Stimulated activated CD4-positive, alpha-beta T cell treated with anti-CD3 and anti-CD28 coated beads, Interleukin-15, amount 100 ng/mL, for 48 hours (primary cell): Measurements from ENCODE around the gene IQCE.

Source experiments
- DNase-seq, 2 donors: peaks; one replicate each; pipeline ENCODE4 v3.0.0-alpha.2; 2020; ENCODE audit warnings: low read depth in 2 of 2

The IQCE gene, protein sequence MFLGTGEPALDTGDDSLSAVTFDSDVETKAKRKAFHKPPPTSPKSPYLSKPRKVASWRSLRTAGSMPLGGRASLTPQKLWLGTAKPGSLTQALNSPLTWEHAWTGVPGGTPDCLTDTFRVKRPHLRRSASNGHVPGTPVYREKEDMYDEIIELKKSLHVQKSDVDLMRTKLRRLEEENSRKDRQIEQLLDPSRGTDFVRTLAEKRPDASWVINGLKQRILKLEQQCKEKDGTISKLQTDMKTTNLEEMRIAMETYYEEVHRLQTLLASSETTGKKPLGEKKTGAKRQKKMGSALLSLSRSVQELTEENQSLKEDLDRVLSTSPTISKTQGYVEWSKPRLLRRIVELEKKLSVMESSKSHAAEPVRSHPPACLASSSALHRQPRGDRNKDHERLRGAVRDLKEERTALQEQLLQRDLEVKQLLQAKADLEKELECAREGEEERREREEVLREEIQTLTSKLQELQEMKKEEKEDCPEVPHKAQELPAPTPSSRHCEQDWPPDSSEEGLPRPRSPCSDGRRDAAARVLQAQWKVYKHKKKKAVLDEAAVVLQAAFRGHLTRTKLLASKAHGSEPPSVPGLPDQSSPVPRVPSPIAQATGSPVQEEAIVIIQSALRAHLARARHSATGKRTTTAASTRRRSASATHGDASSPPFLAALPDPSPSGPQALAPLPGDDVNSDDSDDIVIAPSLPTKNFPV

GRCh38 chr7:2558629-2559282, at the start of gene IQCE:
Gene IQCE (plus strand): TSS chr7:2558979. CDS start chr7:2559182, 203 bp downstream.
- peak; percentile 81 to 84 for DNase-seq

DNA sequence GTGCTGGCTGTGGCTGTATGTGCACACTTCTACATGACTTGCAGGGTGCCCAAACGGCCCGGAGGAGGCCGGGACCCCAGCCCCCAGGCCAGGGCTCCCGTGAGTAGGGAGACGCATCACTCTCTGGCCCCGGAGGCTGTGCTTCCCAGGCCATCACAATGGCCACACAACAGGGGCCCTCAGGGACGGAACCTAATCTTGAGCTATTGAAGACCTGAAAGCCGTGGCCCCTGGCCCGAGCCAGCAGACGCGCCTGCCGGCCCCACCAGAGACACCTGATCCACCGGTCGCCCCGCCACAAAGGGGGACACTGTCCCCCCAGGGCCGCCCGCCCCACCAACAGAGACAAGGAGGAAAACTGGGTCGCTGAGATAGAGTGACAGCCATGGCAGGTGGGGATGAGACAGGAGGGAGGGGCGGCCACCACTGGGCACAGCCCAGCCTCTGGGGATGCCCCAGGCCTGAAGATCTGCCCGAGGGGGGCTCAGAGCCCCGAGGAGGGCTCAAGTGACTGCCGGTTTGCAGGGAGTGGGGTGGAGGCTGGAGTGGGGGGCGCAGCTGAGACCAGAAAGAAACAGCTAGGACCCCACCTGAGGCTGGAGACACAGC, 49.4 kb upstream of the IQCE start:
- DNase-seq = no peak

DNA sequence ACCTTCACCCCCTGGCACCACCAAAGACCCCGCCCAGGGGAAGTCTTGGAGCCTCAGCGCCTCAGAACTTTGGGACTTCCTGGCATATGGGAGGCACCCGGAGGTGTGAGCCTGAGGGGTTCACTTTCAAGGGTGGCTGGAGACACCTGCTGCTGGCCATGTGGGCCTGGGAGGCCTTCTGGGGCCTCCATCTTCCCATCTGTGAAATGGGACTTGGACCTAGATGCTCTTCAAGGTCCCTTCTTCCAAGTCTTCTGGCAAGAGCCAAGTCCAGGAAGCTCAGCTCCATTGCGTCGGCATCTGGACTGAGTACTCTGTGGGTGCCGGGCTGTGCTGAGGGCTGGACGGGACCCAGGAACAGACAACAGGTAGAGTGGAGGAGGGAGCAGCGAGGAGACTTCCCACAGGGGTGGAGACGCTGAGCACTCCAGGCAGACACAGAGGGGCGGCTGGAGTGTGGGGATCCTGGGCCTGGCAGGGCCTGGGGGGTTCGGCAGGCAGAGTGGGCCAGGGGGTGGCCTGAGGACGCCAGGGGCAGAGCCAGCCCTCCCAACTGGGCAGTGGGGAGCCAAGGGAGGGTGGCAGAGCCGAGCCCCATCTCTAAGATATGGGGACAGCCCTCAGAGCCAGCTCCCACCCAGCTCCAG, 48.5 kb upstream of the IQCE start:
- no peak for DNase-seq

DNA sequence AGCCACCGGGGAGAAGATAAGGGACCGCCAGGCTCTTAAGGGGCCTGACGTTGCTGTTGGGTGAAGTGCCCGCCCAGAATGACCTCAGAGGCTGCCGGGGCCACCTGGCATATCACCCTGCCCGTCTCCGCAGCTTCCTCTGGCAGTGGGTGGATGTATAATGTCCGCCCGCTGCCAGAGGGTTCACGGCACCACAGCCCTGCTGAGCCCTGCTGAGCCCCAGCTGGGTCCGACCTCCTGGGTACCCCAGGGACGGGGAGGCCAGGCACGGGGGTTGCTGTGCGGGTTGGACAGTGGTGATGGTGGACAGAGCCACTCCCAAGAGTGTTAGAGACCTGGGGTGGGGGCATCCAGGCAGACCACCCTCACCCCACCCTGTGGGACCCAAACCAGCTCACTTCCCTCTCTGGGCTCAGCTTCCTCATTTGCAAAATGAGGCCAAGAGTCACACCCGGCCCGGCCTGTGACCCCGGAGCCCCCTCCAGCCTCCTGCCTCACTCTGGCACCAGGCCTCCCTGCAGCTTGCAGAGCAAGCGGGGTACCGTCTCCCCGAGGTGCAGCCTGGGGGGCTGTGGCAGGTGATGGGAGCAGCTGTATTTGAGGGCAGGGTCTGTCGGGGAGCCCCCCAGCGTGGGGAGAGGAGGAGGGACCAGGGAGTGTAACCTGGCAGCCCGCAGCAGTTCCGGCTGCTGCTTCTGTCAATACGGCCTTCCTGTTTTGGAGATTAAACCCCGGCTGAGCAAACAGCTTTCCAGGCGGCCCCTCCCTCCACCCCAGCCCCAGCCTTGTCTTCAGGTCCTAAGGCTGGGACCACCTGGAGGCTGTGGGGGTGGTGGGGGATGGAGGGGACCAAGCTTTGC, 47.6 kb upstream of the IQCE start:
- peak in 1 of 2 donors; percentile 50 for DNase-seq

DNA sequence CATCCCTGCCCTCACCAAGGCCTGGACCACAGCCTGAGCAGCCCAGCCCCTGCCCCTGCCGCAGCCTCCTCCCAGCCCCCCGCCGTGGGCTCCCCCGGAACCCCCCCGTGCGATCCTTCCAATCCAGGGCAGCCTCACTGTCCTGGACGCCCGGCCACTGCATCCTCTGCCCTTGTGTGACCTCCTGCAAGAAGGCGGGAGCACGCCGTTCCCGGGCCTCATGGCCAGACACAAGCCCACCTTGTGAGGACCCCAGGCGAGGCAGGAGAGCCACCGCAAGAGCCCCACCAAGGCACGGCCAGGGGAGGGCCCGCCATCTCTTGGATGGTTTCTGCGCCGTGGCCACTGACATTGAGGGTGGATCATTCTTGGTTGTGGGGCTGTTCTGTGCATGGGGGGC, 47.0 kb upstream of the IQCE start:
- DNase-seq = no peak

GRCh38 chr7:2512179-2512661, 46.6 kb upstream of the IQCE start:
- DNase-seq = no peak

DNA sequence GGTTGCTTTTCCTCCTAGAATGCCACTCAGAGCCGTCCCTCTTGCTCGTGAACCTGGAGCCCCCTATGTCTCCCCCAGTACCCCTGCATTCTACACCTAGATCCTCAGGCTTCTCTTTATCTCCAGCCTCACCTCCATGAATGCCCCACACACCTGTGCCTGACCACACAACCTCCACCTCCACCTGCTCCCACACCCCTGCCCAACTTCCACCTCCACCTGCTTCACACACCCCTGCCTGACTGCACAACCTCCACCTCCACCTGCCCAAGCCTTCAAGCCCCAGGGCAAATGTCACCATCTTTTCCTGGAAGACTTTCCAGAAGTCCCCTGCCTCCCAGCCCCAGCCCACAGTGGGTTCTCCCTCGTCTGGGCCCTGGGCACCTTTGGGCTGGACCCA, 46.1 kb upstream of the IQCE start:
- DNase-seq = no peak

- DNase-seq = no peak
These were observed 45.1 kb upstream of the IQCE start for GRCh38 chr7:2513702-2514101.

DNA sequence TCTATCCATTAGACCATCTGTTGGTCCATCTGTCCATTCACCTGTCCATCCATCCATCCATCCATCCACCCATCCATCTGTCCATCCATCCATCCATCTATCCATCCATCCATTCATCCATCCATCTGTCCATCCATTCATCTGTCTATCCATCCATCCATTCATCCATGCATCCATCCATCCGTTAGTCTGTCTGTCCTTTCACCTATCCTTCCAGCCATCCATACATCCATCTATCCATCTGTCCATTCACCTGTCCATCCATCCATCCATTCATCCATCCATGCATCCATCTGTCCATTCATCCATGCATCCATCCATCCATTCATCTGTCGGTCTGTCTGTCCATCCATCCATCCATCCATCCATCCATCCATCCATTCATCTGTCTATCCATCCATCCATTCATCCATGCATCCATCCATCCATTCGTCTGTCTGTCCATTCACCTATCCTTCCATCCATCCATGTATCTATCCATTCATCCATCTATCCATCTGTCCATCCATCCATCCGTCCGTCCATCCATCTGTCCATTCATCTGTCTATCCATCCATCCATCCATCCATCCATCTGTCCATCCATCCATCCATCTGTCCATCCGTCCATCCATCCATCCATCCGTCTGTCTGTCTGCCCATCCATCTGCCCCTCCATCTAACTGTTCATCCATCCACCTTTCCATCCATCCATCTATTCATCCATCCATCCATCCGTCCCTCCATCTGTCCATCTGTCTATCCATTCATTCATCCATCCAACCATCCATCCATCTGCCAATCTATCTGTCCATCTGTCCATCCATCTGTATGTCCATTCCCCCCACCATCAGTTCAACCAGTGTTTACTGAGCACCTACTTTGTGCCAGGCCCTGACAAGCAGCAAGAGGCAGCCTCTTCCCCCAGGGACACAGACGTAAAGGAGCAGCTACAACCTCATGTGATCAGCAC, 44.0 kb upstream of the IQCE start:
- no peak for DNase-seq

DNA sequence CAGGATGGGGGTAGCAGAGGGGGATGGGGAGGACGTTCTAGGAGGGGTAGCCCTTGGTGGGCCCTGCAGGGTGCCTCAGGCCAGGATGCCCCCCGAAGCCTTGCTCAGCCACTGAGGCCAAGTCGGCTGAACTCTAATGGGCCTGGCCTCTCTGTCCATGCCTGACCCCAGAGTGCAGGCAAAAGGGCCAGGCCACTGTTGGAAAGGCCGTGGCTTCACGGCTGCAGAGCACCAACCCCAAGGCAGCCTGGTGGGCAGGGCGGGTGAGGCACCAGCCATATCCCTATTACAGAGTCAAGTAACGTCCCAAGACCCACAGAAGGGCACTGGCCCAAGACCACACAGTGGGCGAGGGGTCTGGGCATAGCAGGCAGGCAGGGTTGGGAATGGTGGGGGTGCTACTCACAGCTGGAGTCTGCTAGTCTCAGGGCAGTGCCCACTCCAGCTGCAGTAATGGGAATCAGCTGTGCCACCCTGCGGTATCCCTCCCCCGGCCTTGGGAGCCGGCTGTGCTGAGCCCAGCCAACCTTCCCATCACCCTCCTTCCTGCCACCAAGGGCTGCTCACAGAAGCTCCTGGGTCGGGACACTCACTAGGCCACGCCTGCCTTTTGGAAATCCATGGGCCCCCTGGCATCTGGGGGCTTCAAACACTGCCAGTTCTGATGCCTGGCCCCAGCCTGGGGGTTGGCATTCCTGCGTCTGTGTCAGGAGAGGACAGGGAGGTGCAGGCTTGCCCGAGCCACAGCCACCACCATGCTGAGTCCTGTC, 43.2 kb upstream of the IQCE start:
- no peak for DNase-seq

- no peak for DNase-seq
These were observed 42.6 kb upstream of the IQCE start for GRCh38 chr7:2516194-2516555.

DNA sequence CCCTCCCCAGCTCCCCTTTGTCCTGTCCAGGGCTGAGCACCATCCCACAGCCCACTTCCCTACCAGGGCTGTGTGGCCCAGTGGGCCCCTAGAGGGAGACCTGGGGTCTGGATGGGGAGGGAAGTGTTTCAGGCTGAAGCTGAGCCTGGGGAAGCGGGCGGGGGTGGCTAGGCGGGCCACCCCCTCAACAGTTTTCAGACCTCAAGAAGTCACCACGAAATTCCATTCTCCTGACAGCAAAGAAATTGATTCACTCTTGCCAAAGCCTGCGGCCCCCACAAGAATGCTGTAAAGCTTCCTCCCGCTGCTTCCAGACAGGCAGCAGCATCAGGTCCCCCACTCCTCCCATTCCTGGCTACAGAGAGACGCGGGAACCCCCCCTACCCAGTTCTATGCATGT, 41.8 kb upstream of the IQCE start:
- no peak for DNase-seq

DNA sequence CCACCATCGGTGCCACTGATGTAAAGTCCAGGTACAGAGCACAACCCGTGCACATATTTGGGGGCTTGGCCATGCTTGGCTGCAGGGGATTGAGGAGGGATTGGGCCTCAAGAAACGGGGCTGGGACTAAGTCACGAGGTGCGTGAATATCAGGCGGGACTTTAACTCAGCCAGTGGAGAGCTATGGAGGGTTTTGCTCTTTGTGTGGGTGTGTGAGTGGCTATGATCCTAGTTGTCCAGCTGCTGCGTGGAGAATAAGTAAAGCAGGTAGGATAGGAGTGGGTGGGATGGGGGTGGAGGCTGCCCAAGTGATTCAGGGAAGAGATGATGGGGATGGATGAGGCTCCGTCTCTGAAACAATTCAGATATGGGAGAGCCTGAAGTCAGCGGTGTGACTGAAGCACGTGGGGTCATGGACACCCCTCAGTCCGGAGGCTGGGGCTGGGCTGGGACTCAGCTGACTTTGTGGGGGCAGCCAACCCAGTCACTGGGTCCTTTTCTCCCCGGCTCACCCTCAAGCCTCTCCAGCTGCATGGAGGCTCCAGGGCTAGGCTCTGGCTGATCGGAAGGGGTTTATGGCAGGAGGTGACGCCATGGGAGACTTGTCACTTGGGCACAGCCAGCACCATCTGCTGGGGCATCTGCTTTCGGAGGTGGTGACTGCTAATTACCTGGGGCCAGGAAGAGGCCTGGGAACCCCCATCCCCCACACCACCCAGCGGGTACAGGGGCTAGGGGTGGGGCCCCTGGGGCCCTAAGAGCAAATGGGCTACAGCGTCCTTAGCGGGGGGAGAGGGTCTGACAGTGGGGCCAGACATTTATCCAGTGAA, 40.9 kb upstream of the IQCE start:
- no peak for DNase-seq

DNA sequence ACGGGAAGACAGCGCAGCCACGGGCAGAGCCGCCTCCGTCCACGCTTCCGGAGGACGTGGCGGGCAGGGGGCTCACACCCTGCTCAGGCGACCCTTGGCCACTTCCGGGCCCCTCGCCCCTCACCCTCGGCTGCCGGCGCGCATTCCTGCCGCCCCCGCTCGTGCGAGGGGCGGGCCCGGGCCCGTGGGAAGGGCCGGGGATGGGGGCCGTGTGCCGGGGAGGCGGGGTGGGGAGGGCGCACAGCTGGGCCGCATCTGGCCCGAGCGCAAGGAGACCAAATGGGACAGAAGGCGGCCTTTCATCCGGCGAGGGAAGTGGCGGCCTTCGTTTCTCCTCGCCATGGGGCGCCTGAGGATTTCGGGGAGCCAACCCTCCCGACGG, 40.1 kb upstream of the IQCE start:
- DNase-seq = no peak

- peak; percentile 56 to 78 for DNase-seq
These were observed 39.5 kb upstream of the IQCE start, which contains the start of gene LFNG for GRCh38 chr7:2519119-2519930. Gene LFNG (plus strand): TSS chr7:2519774. CDS start chr7:2519862, 88 bp downstream.

DNA sequence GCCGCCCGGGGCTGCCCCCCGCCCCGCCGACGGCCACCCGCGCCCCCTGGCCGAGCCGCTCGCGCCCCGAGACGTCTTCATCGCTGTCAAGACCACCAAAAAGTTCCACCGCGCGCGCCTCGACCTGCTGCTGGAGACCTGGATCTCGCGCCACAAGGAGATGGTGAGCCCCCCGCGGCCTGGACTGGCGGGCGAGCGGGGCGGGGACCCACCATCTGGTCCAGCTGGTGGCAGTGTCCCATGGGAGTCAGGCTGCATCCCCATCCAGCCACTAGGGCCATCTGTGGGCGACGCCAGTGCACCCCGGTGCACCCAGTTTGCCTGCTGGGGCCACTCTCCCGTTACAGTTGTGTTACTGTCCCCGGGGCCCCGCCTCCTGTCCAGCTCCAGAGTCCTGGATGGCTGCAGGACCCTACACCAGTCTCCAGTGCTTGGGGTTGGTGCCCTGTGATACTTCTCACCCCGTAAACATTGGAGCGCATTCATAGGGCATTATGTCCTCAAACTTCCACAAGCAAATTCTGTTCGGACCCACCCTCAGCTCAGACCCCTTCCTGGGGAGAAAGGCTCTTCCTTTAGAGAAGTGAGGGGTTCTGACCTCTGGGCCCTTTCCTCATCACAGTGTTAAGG, 38.5 kb upstream of the IQCE start:
- no peak for DNase-seq
